HCT116 (cell line): ENCODE measurements around the gene GMPR2. TPM values are rescaled to one million over a fixed set of nuclear protein-coding genes. Genes with fewer than 3 reads are reported as not detected.

Source experiments
- ATAC-seq: fragments of 200-7000 bp; cut with Tn5 transposase; 2 replicates; pipeline ENCODE4 v1.9.1; 2020; ENCODE audit warnings: mild to moderate bottlenecking, moderate library complexity
- BruUV-seq: library from RNA; stranded (reverse); fragments of 400-500 nt; replicated peaks from 2 replicates; lab custom pipeline; 2021; lab: Mats Ljungman, UMichigan
- CTCF ChIA-PET: fragments of 300-600 bp; sonication (Branson Sonifier 250); formaldehyde crosslinking; loops from one replicate; lab custom pipeline; 2021; ENCODE audit warnings: antibody characterized with exemption; lab: Charles Lee
- POLR2A ChIA-PET: fragments of 300-600, 350-600 bp; sonication (Branson Sonifier 250); formaldehyde crosslinking; loops from one replicate; lab custom pipeline; 2021; ENCODE audit warnings: antibody characterized with exemption; lab: Charles Lee
- RAD21 ChIA-PET, 2 experiments: fragments of 300-600 bp; sonication (Branson Sonifier 250); formaldehyde crosslinking; loops; one replicate each; lab custom pipeline; 2023; ENCODE audit warnings: low total read pairs in 2 of 2; ENCODE audit not compliant: uncharacterized antibody in 2 of 2, unreplicated experiment in 2 of 2, low non-redundant PET in 1 of 2; lab: Charles Lee
- DNase-seq: peaks from one replicate; pipeline ENCODE4 v3.0.0-alpha.2; 2010; ENCODE audit warnings: low read depth, low spot score
- H2AFZ ChIP-seq: fragments of 200-600 bp; shearing (Covaris generic), sonication (generic); 2 replicates; pipeline ENCODE4 v1.6.1; 2017; ENCODE audit warnings: low read depth, mixed run types, mixed read lengths, antibody characterized with exemption, low read length; ENCODE audit not compliant: poor library complexity, severe bottlenecking
- H3K27ac ChIP-seq: 2 replicates; pipeline ENCODE4 v1.5.1; 2012; ENCODE audit warnings: low read depth, low read length
- H3K27me3 ChIP-seq: fragments of 200-600 bp; sonication (generic); 2 replicates; pipeline ENCODE4 v1.6.1; 2016; ENCODE audit warnings: mixed run types, low read length, mixed read lengths; ENCODE audit not compliant: insufficient read depth
- H3K36me3 ChIP-seq, 2 experiments: fragments of 200-500 bp in 1 of 2; fragments of 200-600 bp in 1 of 2; sonication (Bioruptor generic) in 1 of 2; sonication (generic) in 1 of 2; 2 replicates each; pipeline versions ENCODE4 v1.5.1 to v1.6.1; 2014 to 2016; ENCODE audit warnings: low read length in 2 of 2, inconsistent platforms in 1 of 2, mixed read lengths in 1 of 2, mixed run types in 1 of 2; ENCODE audit not compliant: insufficient read depth in 2 of 2, control insufficient read depth in 1 of 2
- H3K4me1 ChIP-seq, 2 experiments: fragments of 200-600 bp in 1 of 2; sonication (generic) in 1 of 2; 2 replicates each; pipeline versions ENCODE4 v1.5.1 to v1.6.1; 2012 to 2017; ENCODE audit warnings: low read length in 2 of 2, inconsistent platforms in 1 of 2, mild to moderate bottlenecking in 1 of 2, mixed read lengths in 1 of 2, mixed run types in 1 of 2, moderate library complexity in 1 of 2; ENCODE audit not compliant: insufficient read depth in 2 of 2, control insufficient read depth in 1 of 2
- H3K4me2 ChIP-seq: fragments of 200-600 bp; sonication (generic); 2 replicates; pipeline ENCODE4 v1.6.1; 2017; ENCODE audit warnings: mixed run types, low read length, mixed read lengths
- H3K4me3 ChIP-seq, 2 experiments: fragments of 200-600 bp in 1 of 2; sonication (generic) in 1 of 2; replicated peaks in 1 of 2; 2 replicates each; pipeline ENCODE4 v1.5.1; 2011 to 2016; ENCODE audit warnings: low read length in 2 of 2, control low read depth in 1 of 2, low read depth in 1 of 2, mild to moderate bottlenecking in 1 of 2, mixed read lengths in 1 of 2, mixed run types in 1 of 2
- H3K79me2 ChIP-seq: fragments of 200-600 bp; sonication (generic); 2 replicates; pipeline ENCODE4 v1.6.1; 2017; ENCODE audit warnings: mild to moderate bottlenecking, mixed run types, low read length, moderate library complexity, mixed read lengths; ENCODE audit not compliant: insufficient read depth
- H3K9ac ChIP-seq: fragments of 200-600 bp; sonication (generic); 2 replicates; pipeline ENCODE4 v1.6.1; 2016; ENCODE audit warnings: low read length, mixed read lengths
- H3K9me2 ChIP-seq: fragments of 200-600 bp; sonication (generic), shearing (Covaris generic); 2 replicates; pipeline ENCODE4 v1.6.1; 2017; ENCODE audit warnings: mixed run types, mild to moderate bottlenecking, moderate library complexity; ENCODE audit not compliant: insufficient read depth
- H3K9me3 ChIP-seq, 2 experiments: fragments of 200-500 bp in 1 of 2; fragments of 200-600 bp in 1 of 2; sonication (Bioruptor generic) in 1 of 2; sonication (generic) in 1 of 2; 2 replicates each; pipeline ENCODE4 v1.6.1; 2014 to 2017; ENCODE audit warnings: low read length in 2 of 2, mixed read lengths in 2 of 2, inconsistent platforms in 1 of 2, low read depth in 1 of 2, mild to moderate bottlenecking in 1 of 2, mixed run types in 1 of 2, moderate library complexity in 1 of 2; ENCODE audit not compliant: control insufficient read depth in 1 of 2, insufficient read depth in 1 of 2
- H4K20me1 ChIP-seq: fragments of 200-600 bp; sonication (generic), shearing (Covaris generic); 2 replicates; pipeline ENCODE4 v1.6.1; 2017; ENCODE audit warnings: mixed run types, mild to moderate bottlenecking, moderate library complexity; ENCODE audit not compliant: insufficient read depth
- CBX3 ChIP-seq: IDR thresholded peaks from 2 replicates; pipeline ENCODE4 v1.6.1; 2012; ENCODE audit warnings: low read depth
- CEBPB ChIP-seq: IDR thresholded peaks from 2 replicates; pipeline ENCODE4 v1.6.1; 2012; ENCODE audit warnings: low read depth
- EZH2 ChIP-seq: fragments of 200-600 bp; sonication (generic); IDR thresholded peaks from 2 replicates; pipeline ENCODE4 v1.6.1; 2017; ENCODE audit warnings: antibody characterized with exemption, mixed run types
- EZH2phosphoT487 ChIP-seq: fragments of 200-600 bp; IDR thresholded peaks from 2 replicates; pipeline ENCODE4 v1.6.1; 2018; ENCODE audit warnings: antibody characterized with exemption, borderline replicate concordance
- FOSL1 ChIP-seq: IDR thresholded peaks from 2 replicates; pipeline ENCODE4 v1.6.1; 2012; ENCODE audit warnings: low read depth
- JUND ChIP-seq: IDR thresholded peaks from 2 replicates; pipeline ENCODE4 v1.6.1; 2012
- POLR2A ChIP-seq: IDR thresholded peaks from 2 replicates; pipeline ENCODE4 v1.7.0; 2011; ENCODE audit warnings: borderline replicate concordance; ENCODE audit not compliant: insufficient read depth, insufficient read length; ENCODE audit errors: extremely low read depth
- POLR2AphosphoS5 ChIP-seq: IDR thresholded peaks from 2 replicates; pipeline ENCODE4 v1.6.1; 2011; ENCODE audit warnings: mild to moderate bottlenecking, low read depth, low read length, moderate library complexity
- SIN3A ChIP-seq: IDR thresholded peaks from 2 replicates; pipeline ENCODE4 v1.6.1; 2012; ENCODE audit warnings: low read depth
- SP1 ChIP-seq: IDR thresholded peaks from 2 replicates; pipeline ENCODE4 v1.6.1; 2012; ENCODE audit warnings: low read depth
- YY1 ChIP-seq: IDR thresholded peaks from 2 replicates; pipeline ENCODE4 v1.6.1; 2011; ENCODE audit warnings: low read length, low read depth, moderate library complexity, mild to moderate bottlenecking; ENCODE audit not compliant: insufficient replicate concordance; ENCODE audit errors: extremely low read depth
- ZFX ChIP-seq: fragments of 450-650 bp; IDR thresholded peaks from 2 replicates; pipeline ENCODE4 v1.6.1; 2017
- intact Hi-C: fragments of 100-400 bp; cut with micrococcal nuclease; formaldehyde crosslinking; loops from 2 replicates; pipeline ENCODE4 v1.10.0; 2022
- total RNA-seq: library from RNA; stranded (reverse); gene quantifications from one replicate; pipeline ENCODE4 v1.2.1, GENCODE V29; 2021; ENCODE audit not compliant: unreplicated experiment
- TF ChIP-seq, protein P1 (sequence below): IDR thresholded peaks from 2 replicates; pipeline ENCODE4 v1.6.1; 2012
- TF ChIP-seq, protein P2 (sequence below), 3 experiments: fragments of 200-600 bp in 1 of 3; sonication (generic) in 1 of 3; IDR thresholded peaks in 2 of 3; conservative IDR thresholded peaks in 1 of 3; 2 replicates each; pipeline ENCODE4 v1.5.1; 2012 to 2017; ENCODE audit warnings: low read depth in 2 of 3, low read length in 2 of 3, antibody characterized with exemption in 1 of 3, borderline replicate concordance in 1 of 3, control low read depth in 1 of 3, mild to moderate bottlenecking in 1 of 3, mixed read lengths in 1 of 3, mixed run types in 1 of 3, moderate library complexity in 1 of 3; ENCODE audit not compliant: insufficient read depth in 1 of 3
- TF ChIP-seq, protein P3 (sequence below): IDR thresholded peaks from 2 replicates; pipeline ENCODE4 v1.6.1; 2012
- TF ChIP-seq, protein P4 (sequence below): IDR thresholded peaks from 2 replicates; pipeline ENCODE4 v1.6.1; 2012; ENCODE audit warnings: low read depth

Gene GMPR2
- total RNA-seq, 1 experiment from 2014 or later: 66.9 TPM

DNA sequence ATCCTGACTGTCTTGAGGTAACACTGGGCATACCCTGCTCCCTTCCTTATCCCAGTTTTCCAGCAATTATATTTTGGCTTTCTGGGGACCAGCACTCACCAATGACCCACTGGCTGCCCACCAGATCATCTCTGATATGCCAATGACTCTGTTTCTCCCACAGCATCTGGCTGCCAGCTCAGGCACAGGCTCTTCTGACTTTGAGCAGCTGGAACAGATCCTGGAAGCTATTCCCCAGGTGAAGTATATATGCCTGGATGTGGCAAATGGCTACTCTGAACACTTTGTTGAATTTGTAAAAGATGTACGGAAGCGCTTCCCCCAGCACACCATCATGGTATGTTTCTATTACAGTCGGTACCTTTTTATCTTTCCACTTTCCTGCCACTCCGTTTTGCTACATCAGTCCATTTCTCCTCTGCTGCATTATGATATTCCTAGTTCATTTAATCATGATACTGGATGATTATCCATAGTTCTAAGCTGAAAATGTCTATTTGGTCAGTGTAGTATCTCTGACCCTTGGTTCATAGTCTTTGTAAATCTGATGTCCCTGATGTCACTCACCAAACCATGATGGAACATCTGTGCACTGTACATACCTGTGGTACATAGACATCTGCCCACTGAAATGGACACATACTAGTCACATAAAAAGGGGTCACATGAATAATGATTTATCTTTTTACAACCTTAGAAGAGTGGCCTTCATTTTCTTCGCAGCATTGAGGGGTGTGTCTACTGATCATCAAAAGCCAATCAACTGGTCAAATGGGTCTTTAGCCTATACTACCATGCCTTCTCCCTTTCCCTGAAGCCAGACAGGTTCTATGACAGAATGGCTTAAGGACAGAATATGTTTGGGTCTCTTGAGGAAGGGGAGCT lies 3.3 kb downstream of the GMPR2 start:
- CTCF ChIA-PET: interaction anchor here (1.0 kb wide), 1 partner anchor 127 kb away, joined by 3 read pairs; no protein-coding TSS in a partner anchor
- H4K20me1 ChIP-seq: no peaks in the 10 kb centered on the region
- no peaks in the 10 kb centered on the region for H3K9me2 ChIP-seq
- no peaks in the 10 kb centered on the region for H3K9me3 ChIP-seq
- peaks cover 55% of the 10 kb centered on the region for H3K79me2 ChIP-seq
- no peak overlapping the region for H2AFZ ChIP-seq
- TF ChIP-seq POLR2A: no peak
- TF ChIP-seq, protein P1, sequence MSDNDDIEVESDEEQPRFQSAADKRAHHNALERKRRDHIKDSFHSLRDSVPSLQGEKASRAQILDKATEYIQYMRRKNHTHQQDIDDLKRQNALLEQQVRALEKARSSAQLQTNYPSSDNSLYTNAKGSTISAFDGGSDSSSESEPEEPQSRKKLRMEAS: no peak
- TF ChIP-seq CEBPB: no peak
- TF ChIP-seq SP1: no peak
- no peak for TF ChIP-seq SIN3A
- TF ChIP-seq, protein P2, sequence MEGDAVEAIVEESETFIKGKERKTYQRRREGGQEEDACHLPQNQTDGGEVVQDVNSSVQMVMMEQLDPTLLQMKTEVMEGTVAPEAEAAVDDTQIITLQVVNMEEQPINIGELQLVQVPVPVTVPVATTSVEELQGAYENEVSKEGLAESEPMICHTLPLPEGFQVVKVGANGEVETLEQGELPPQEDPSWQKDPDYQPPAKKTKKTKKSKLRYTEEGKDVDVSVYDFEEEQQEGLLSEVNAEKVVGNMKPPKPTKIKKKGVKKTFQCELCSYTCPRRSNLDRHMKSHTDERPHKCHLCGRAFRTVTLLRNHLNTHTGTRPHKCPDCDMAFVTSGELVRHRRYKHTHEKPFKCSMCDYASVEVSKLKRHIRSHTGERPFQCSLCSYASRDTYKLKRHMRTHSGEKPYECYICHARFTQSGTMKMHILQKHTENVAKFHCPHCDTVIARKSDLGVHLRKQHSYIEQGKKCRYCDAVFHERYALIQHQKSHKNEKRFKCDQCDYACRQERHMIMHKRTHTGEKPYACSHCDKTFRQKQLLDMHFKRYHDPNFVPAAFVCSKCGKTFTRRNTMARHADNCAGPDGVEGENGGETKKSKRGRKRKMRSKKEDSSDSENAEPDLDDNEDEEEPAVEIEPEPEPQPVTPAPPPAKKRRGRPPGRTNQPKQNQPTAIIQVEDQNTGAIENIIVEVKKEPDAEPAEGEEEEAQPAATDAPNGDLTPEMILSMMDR (IDR thresholded peaks at IDR 0.05 in 2 of 3, conservative IDR thresholded peaks at IDR 0.05 in 1 of 3; ENCODE audit: borderline replicate concordance in 1 of 3, insufficient read depth in 1 of 3, low read depth in 2 of 3, low read length in 2 of 3): no peak
- no peak for TF ChIP-seq POLR2AphosphoS5
- TF ChIP-seq CBX3: no peak
- no peak for TF ChIP-seq EZH2phosphoT487
- TF ChIP-seq JUND: no peak
- TF ChIP-seq YY1: no peak
- TF ChIP-seq ZFX: no peak
- TF ChIP-seq, protein P3, sequence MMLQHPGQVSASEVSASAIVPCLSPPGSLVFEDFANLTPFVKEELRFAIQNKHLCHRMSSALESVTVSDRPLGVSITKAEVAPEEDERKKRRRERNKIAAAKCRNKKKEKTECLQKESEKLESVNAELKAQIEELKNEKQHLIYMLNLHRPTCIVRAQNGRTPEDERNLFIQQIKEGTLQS: no peak
- TF ChIP-seq, protein P4, sequence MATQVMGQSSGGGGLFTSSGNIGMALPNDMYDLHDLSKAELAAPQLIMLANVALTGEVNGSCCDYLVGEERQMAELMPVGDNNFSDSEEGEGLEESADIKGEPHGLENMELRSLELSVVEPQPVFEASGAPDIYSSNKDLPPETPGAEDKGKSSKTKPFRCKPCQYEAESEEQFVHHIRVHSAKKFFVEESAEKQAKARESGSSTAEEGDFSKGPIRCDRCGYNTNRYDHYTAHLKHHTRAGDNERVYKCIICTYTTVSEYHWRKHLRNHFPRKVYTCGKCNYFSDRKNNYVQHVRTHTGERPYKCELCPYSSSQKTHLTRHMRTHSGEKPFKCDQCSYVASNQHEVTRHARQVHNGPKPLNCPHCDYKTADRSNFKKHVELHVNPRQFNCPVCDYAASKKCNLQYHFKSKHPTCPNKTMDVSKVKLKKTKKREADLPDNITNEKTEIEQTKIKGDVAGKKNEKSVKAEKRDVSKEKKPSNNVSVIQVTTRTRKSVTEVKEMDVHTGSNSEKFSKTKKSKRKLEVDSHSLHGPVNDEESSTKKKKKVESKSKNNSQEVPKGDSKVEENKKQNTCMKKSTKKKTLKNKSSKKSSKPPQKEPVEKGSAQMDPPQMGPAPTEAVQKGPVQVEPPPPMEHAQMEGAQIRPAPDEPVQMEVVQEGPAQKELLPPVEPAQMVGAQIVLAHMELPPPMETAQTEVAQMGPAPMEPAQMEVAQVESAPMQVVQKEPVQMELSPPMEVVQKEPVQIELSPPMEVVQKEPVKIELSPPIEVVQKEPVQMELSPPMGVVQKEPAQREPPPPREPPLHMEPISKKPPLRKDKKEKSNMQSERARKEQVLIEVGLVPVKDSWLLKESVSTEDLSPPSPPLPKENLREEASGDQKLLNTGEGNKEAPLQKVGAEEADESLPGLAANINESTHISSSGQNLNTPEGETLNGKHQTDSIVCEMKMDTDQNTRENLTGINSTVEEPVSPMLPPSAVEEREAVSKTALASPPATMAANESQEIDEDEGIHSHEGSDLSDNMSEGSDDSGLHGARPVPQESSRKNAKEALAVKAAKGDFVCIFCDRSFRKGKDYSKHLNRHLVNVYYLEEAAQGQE: no peak
- no peak for TF ChIP-seq FOSL1
- no peak for TF ChIP-seq EZH2
- no peaks in the 10 kb centered on the region for H3K27me3 ChIP-seq
- H3K4me3 ChIP-seq: no peak overlapping the region
- H3K4me1 ChIP-seq: peaks cover 9 to 28% of the 10 kb centered on the region in 2 experiments
- peaks cover 45 to 58% of the 10 kb centered on the region in 2 experiments; a peak in 3 of 4 replicates for H3K36me3 ChIP-seq
- ATAC-seq (no peak), DNase-seq (no peak)
- no peak overlapping the region for H3K9ac ChIP-seq
- RAD21 ChIA-PET: no interaction called here
- H3K4me2 ChIP-seq: no peak overlapping the region
- no TSS peak for BruUV-seq
- POLR2A ChIA-PET: no interaction called here
- intact Hi-C loops: no loop called here
- no peak overlapping the region for H3K27ac ChIP-seq
